HG03045 (cell line): ENCODE data around the gene CTPS2.

Source experiments
- ATAC-seq: cut with Tn5 transposase; IDR thresholded peaks from one replicate; pipeline ENCODE4 v1.9.1; 2021; ENCODE audit warnings: mild to moderate bottlenecking, moderate library complexity; ENCODE audit not compliant: unreplicated experiment

CTPS2 gene

DNA sequence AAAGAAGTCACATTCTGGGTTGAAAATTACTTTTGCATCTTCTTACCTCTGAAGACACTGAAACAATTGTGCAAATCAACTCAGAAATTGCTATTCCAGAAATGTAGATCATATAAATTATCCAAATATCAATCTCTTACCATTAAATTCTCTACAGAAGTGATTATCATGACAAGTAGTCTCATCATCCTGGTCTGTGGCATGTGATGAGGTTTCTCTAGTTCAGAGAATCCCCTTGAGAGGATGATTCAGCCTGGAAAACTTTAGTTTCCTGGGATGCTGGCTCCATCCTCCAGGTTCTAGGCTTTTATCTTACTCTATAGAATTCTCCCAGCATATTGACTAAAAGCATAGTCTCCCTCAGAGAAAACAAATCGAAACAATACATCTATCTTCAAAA is 138.7 kb downstream of the CTPS2 start:
- no peak for ATAC-seq

DNA sequence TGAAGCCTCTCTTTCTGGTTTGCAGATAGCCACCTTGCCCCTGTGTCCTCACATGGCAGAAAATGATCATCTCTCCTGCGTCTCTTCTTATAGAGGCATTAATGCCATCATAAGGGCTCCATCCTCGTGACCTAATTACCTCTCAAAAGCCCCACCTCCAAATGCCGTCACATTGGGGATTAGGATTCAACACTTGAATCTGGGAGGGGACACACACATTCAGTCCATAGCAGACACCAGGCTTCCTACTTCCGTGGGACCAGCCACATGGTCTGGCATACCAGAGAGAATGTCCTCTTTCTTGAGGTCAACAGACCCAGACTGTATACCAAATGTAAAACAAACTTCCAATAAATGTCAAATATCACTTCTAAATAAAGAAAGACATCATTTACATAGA is 144.8 kb downstream of the CTPS2 start:
- ATAC-seq = no peak

GRCh38 chrX:16566571-16566970 is 145.9 kb downstream of the CTPS2 start:
- no peak for ATAC-seq

DNA sequence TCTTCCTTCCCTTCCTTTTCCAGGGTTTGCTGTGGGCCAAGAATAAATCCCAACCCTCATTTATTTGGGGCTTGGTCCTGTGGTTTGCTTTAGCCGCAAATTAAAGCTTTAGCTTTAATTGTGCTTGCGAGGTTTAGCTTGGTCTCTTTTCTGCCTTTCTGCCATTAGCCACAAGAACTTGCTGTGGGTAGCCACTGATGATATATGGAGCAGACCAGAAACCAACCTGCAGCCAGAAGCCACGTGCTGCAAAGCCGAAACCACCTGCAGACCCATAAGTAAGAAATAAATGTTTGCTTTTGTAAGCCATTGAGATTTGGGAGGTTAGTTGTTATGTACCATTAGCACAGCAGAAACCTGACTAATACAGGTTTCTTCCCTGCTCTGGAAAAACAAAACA is 152.3 kb downstream of the CTPS2 start:
- no peak for ATAC-seq

GRCh38 chrX:16559206-16559619 is 153.3 kb downstream of the CTPS2 start:
- no peak for ATAC-seq

DNA sequence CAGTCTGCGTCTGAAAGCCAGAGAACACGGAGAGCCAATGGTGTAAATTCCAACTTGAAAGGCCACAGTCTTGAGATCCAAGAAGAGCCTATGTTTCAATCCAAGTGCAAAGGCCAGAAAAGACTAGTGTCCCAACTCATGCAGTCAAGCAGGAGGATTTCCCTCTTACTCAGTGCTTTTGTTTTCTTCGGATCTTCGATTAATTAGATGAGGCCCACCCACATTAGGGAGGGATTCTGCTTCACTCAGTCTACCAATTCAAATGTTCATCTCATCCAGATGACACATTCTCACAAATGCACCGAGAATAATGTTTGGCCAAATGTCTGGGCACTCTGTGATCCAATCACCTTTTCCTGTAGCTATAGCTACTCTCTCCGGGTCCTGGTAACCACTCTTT is 154.0 kb downstream of the CTPS2 start:
- ATAC-seq = no peak

- no peak for ATAC-seq
Measured at GRCh38 chrX:16552546-16552945, 159.9 kb downstream of the CTPS2 start.

GRCh38 chrX:16547644-16548043 is 164.8 kb downstream of the CTPS2 start:
- ATAC-seq = no peak

DNA sequence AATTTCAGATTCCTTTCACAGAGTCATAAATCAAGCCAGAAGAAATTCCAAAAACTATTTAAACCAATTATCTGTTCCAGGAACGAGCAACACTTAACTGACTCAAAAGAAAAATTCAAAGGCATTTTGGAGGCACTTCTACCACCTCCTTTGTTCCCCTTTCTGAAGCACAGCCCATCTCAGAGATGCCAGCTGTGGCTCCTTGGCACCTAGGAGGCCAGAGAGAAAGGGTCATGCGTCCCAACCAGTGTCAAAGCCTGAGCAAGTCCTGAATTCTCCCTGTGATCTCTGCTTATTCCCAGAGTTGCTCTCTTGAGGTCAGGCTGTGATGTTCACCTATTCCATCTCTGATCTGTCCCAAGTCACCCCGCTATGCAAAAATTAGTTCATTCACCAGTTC is 167.5 kb downstream of the CTPS2 start:
- ATAC-seq = no peak
